ENCODE results near the gene C4orf50. TPM values are rescaled to one million over a fixed set of nuclear protein-coding genes. Genes with fewer than 3 reads are reported as not detected.

C4orf50 gene
- polyA plus RNA-seq, 1 donor from 2014 or later, result 1.6 TPM

DNA sequence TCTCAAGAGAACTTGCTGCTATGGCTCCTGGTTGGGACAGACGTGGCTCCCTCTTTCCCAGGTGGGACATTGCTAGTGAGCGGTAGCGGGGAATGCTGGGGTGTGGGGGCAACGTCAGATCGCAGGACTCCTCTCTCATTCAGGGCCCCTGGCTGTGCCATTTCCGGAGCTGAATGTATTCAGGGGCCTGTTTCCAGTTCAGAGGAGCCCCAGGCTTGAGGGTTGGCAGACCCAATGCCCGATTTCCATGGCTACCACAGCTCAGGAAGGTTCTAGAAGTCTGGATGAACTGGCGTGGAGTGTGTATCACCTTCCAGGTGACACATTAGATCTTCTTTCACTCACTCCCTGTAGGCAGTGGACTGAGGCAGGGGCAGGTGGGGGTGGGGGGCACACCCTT, 99.2 kb downstream of the C4orf50 start:
- Histone ChIP-seq H3K9me3 (ENCODE audit: low read length) (no peaks in the 10 kb centered on the region), H3K79me2 (replicated peaks; ENCODE audit: insufficient read depth, low read length) (no peaks in the 10 kb centered on the region), H3F3A (ENCODE audit: insufficient read depth, low read length, poor library complexity, severe bottlenecking) (no peaks in the 10 kb centered on the region), H3K36me3 (ENCODE audit: insufficient read depth, low read length) (no peaks in the 10 kb centered on the region), H4K20me1 (ENCODE audit: insufficient read depth) (no peaks in the 10 kb centered on the region), H3K9ac (ENCODE audit: low read length) (no peak overlapping the region), H3K9me2 (ENCODE audit: insufficient read depth, low read length) (no peaks in the 10 kb centered on the region), H3K27me3 (ENCODE audit: insufficient read depth, low read depth, low read length) (no peaks in the 10 kb centered on the region), H2AFZ (ENCODE audit: low read depth, low read length) (no peak overlapping the region), H3K4me3 (ENCODE audit: low read length) (no peak overlapping the region), H3K27ac (ENCODE audit: low read length) (no peak overlapping the region), H3K4me2 (ENCODE audit: low read length) (no peak overlapping the region)
- TF ChIP-seq EP300 (conservative IDR thresholded peaks at IDR 0.05; ENCODE audit: poor library complexity, severe bottlenecking) (no peak), EZH2 (IDR thresholded peaks at IDR 0.05; ENCODE audit: borderline replicate concordance, insufficient read depth, low read length, poor library complexity, severe bottlenecking) (no peak), SMC3 (conservative IDR thresholded peaks at IDR 0.05; ENCODE audit: poor library complexity) (no peak), MXI1 (conservative IDR thresholded peaks at IDR 0.05; ENCODE audit: poor library complexity, severe bottlenecking) (no peak), POLR2AphosphoS5 (IDR thresholded peaks at IDR 0.05) (no peak), TAF1 (IDR thresholded peaks at IDR 0.05; ENCODE audit: low read depth) (no peak), RAD21 (conservative IDR thresholded peaks at IDR 0.05) (no peak)
- TF ChIP-seq, protein P1, sequence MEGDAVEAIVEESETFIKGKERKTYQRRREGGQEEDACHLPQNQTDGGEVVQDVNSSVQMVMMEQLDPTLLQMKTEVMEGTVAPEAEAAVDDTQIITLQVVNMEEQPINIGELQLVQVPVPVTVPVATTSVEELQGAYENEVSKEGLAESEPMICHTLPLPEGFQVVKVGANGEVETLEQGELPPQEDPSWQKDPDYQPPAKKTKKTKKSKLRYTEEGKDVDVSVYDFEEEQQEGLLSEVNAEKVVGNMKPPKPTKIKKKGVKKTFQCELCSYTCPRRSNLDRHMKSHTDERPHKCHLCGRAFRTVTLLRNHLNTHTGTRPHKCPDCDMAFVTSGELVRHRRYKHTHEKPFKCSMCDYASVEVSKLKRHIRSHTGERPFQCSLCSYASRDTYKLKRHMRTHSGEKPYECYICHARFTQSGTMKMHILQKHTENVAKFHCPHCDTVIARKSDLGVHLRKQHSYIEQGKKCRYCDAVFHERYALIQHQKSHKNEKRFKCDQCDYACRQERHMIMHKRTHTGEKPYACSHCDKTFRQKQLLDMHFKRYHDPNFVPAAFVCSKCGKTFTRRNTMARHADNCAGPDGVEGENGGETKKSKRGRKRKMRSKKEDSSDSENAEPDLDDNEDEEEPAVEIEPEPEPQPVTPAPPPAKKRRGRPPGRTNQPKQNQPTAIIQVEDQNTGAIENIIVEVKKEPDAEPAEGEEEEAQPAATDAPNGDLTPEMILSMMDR (IDR thresholded peaks at IDR 0.05; ENCODE audit: poor library complexity, severe bottlenecking), result no peak
- TF ChIP-seq, protein P2, sequence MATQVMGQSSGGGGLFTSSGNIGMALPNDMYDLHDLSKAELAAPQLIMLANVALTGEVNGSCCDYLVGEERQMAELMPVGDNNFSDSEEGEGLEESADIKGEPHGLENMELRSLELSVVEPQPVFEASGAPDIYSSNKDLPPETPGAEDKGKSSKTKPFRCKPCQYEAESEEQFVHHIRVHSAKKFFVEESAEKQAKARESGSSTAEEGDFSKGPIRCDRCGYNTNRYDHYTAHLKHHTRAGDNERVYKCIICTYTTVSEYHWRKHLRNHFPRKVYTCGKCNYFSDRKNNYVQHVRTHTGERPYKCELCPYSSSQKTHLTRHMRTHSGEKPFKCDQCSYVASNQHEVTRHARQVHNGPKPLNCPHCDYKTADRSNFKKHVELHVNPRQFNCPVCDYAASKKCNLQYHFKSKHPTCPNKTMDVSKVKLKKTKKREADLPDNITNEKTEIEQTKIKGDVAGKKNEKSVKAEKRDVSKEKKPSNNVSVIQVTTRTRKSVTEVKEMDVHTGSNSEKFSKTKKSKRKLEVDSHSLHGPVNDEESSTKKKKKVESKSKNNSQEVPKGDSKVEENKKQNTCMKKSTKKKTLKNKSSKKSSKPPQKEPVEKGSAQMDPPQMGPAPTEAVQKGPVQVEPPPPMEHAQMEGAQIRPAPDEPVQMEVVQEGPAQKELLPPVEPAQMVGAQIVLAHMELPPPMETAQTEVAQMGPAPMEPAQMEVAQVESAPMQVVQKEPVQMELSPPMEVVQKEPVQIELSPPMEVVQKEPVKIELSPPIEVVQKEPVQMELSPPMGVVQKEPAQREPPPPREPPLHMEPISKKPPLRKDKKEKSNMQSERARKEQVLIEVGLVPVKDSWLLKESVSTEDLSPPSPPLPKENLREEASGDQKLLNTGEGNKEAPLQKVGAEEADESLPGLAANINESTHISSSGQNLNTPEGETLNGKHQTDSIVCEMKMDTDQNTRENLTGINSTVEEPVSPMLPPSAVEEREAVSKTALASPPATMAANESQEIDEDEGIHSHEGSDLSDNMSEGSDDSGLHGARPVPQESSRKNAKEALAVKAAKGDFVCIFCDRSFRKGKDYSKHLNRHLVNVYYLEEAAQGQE (IDR thresholded peaks at IDR 0.05; ENCODE audit: borderline replicate concordance), result no peak

DNA sequence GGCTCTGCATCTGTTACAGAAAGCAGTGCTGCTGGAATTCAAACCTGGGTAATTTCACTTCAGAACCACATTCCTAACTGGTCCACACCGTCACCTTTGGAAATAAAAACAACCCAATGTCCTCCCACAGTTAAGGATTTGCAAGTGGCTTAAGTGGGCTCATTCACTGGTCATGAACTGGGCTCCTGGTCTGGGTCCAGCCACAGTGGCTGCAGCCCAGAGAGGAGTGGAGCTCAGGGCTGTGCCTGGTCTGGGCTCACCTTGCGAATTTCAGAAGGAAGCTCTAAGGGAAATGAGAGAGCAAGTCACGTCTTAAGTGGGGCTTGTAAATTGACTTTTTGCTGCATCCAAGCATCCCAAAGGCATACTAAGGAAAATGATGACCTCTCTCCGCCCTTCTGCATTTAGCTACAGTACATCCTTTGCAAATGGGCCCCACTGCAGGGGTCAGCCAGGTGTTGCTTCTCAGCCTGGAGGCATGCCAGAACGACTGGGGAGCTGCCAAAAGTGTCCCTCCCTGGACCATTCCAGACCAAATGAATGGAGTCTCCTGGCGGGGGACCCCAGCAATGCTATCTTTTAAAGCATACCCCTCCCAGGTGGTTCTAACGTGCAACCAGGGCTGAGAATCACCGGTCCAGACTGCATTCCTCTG, 99.8 kb downstream of the C4orf50 start:
- Histone ChIP-seq H3K27ac (ENCODE audit: low read length) (no peak overlapping the region), H3F3A (ENCODE audit: insufficient read depth, low read length, poor library complexity, severe bottlenecking) (no peaks in the 10 kb centered on the region), H3K9ac (ENCODE audit: low read length) (no peak overlapping the region), H3K9me3 (ENCODE audit: low read length) (no peaks in the 10 kb centered on the region), H3K4me2 (ENCODE audit: low read length) (no peak overlapping the region), H3K9me2 (ENCODE audit: insufficient read depth, low read length) (no peaks in the 10 kb centered on the region), H3K36me3 (ENCODE audit: insufficient read depth, low read length) (no peaks in the 10 kb centered on the region), H4K20me1 (ENCODE audit: insufficient read depth) (no peaks in the 10 kb centered on the region), H2AFZ (ENCODE audit: low read depth, low read length) (no peak overlapping the region), H3K4me3 (ENCODE audit: low read length) (no peak overlapping the region), H3K79me2 (replicated peaks; ENCODE audit: insufficient read depth, low read length) (no peaks in the 10 kb centered on the region), H3K27me3 (ENCODE audit: insufficient read depth, low read depth, low read length) (no peaks in the 10 kb centered on the region)
- TF ChIP-seq EZH2 (IDR thresholded peaks at IDR 0.05; ENCODE audit: borderline replicate concordance, insufficient read depth, low read length, poor library complexity, severe bottlenecking) (no peak), MXI1 (conservative IDR thresholded peaks at IDR 0.05; ENCODE audit: poor library complexity, severe bottlenecking) (no peak), RAD21 (conservative IDR thresholded peaks at IDR 0.05) (no peak)
- TF ChIP-seq, protein P2 (IDR thresholded peaks at IDR 0.05; ENCODE audit: borderline replicate concordance), result no peak
